Liver (tissue), 9 donors: Measurements from ENCODE around the gene SSBP2. TPM values are rescaled to one million over a fixed set of nuclear protein-coding genes. Genes with fewer than 3 reads are reported as not detected.

Experiments
- DNase-seq: peaks from one replicate; pipeline ENCODE4 v3.0.0-alpha.2; 2017; ENCODE audit warnings: low spot score
- H3K27ac ChIP-seq, 2 donors: one replicate each; pipeline ENCODE4 v1.7.0; 2013; ENCODE audit warnings: inconsistent platforms in 2 of 2, low read length in 2 of 2, control low read depth in 1 of 2, low read depth in 1 of 2, mild to moderate bottlenecking in 1 of 2
- H3K27me3 ChIP-seq, 4 donors: one replicate each; pipeline versions ENCODE4 v1.6.1 to v1.7.0; 2013; ENCODE audit warnings: low read length in 3 of 4, inconsistent platforms in 1 of 4, mild to moderate bottlenecking in 1 of 4, moderate library complexity in 1 of 4; ENCODE audit not compliant: control insufficient read depth in 4 of 4, insufficient read depth in 4 of 4
- H3K36me3 ChIP-seq, 4 donors: one replicate each; pipeline versions ENCODE4 v1.6.1 to v1.7.0; 2013; ENCODE audit warnings: low read length in 3 of 4, mild to moderate bottlenecking in 3 of 4, low read depth in 1 of 4, moderate library complexity in 1 of 4; ENCODE audit not compliant: control insufficient read depth in 4 of 4, insufficient read depth in 3 of 4
- H3K4me1 ChIP-seq, 4 donors: one replicate each; pipeline versions ENCODE4 v1.6.1 to v1.7.0; 2013; ENCODE audit warnings: low read length in 3 of 4, mild to moderate bottlenecking in 3 of 4, moderate library complexity in 1 of 4; ENCODE audit not compliant: control insufficient read depth in 4 of 4, insufficient read depth in 4 of 4
- H3K4me3 ChIP-seq, 3 donors: one replicate each; pipeline versions ENCODE4 v1.6.1 to v1.7.0; 2013; ENCODE audit warnings: low read length in 3 of 3, control low read depth in 1 of 3, low read depth in 1 of 3, mild to moderate bottlenecking in 1 of 3
- H3K9ac ChIP-seq, 2 donors: one replicate each; pipeline ENCODE4 v1.7.0; 2013; ENCODE audit warnings: low read length in 2 of 2, mild to moderate bottlenecking in 2 of 2, moderate library complexity in 2 of 2, control low read depth in 1 of 2, low read depth in 1 of 2
- H3K9me3 ChIP-seq, 4 donors: one replicate each; pipeline versions ENCODE4 v1.6.1 to v1.7.0; 2013; ENCODE audit warnings: low read length in 3 of 4; ENCODE audit not compliant: control insufficient read depth in 4 of 4
- EGR1 ChIP-seq, 2 donors: IDR thresholded peaks; 2 replicates each; pipeline ENCODE4 v1.6.1; 2016 to 2018; ENCODE audit warnings: antibody characterized with exemption in 2 of 2, low read depth in 2 of 2
- FOXA1 ChIP-seq: IDR thresholded peaks from 2 replicates; pipeline ENCODE4 v1.6.1; 2016; ENCODE audit warnings: antibody characterized with exemption
- FOXA2 ChIP-seq: IDR thresholded peaks from 2 replicates; pipeline ENCODE4 v1.6.1; 2016; ENCODE audit warnings: antibody characterized with exemption
- GABPA ChIP-seq, 2 donors: IDR thresholded peaks in 1 of 2; conservative IDR thresholded peaks in 1 of 2; 2 replicates each; pipeline ENCODE4 v1.6.1; 2016; ENCODE audit warnings: antibody characterized with exemption in 2 of 2, mild to moderate bottlenecking in 1 of 2, moderate library complexity in 1 of 2
- HNF4A ChIP-seq, 2 donors: conservative IDR thresholded peaks; 2 replicates each; pipeline ENCODE4 v1.6.1; 2016; ENCODE audit warnings: antibody characterized with exemption in 2 of 2, mild to moderate bottlenecking in 2 of 2
- JUND ChIP-seq, 2 donors: IDR thresholded peaks; 2 replicates each; pipeline ENCODE4 v1.6.1; 2016; ENCODE audit warnings: antibody characterized with exemption in 2 of 2
- MAX ChIP-seq: IDR thresholded peaks from 2 replicates; pipeline ENCODE4 v1.6.1; 2016; ENCODE audit warnings: antibody characterized with exemption
- NR2F2 ChIP-seq: IDR thresholded peaks from 2 replicates; pipeline ENCODE4 v1.6.1; 2016; ENCODE audit warnings: antibody characterized with exemption
- RAD21 ChIP-seq, 2 donors: IDR thresholded peaks; 2 replicates each; pipeline ENCODE4 v1.6.1; 2016; ENCODE audit warnings: antibody characterized with exemption in 2 of 2, mild to moderate bottlenecking in 2 of 2
- RXRA ChIP-seq, 2 donors: IDR thresholded peaks; 2 replicates each; pipeline ENCODE4 v1.6.1; 2017 to 2018; ENCODE audit warnings: antibody characterized with exemption in 2 of 2, mild to moderate bottlenecking in 1 of 2
- SP1 ChIP-seq: IDR thresholded peaks from 2 replicates; pipeline ENCODE4 v1.6.1; 2018; ENCODE audit warnings: antibody characterized with exemption, mild to moderate bottlenecking
- TAF1 ChIP-seq: conservative IDR thresholded peaks from 2 replicates; pipeline ENCODE4 v1.6.1; 2016; ENCODE audit warnings: antibody characterized with exemption, mild to moderate bottlenecking
- WGBS: extraction: QIAGEN DNeasy Blood & Tissue Kit; methylation state at CpG from one replicate; pipeline ENCODE4 v1.1.7; 2013; 5-methylcytosine and 5-hydroxymethylcytosine counted together
- polyA plus RNA-seq, 2 donors: library from polyadenylated mRNA; stranded (reverse) in 1 of 2; unstranded in 1 of 2; fragments of 200-250 nt in 1 of 2; fragments of >200 nt in 1 of 2; fragmentation: Nextera tagmentation in 1 of 2; extraction: Ambion mirVana in 1 of 2; gene quantifications; one replicate each; pipeline versions ENCODE4 v1.2.1 to v1.2.3, GENCODE V29; 2013 to 2015
- total RNA-seq, 2 donors: library from RNA; depleted of rRNA; stranded (reverse); fragments of >200 nt; gene quantifications; one replicate each; pipeline ENCODE4 v1.2.3, GENCODE V29; 2014
- TF ChIP-seq, protein P1 (sequence below): fragments of 150-350 bp; IDR thresholded peaks from 2 replicates; pipeline ENCODE4 v1.5.1; 2017; ENCODE audit warnings: improper control_type of control experiment, low read depth, low read length; ENCODE audit not compliant: missing input control
- TF ChIP-seq, protein P2 (sequence below): IDR thresholded peaks from 2 replicates; pipeline ENCODE4 v1.6.1; 2016; ENCODE audit warnings: antibody characterized with exemption
- TF ChIP-seq, protein P3 (sequence below): IDR thresholded peaks from 2 replicates; pipeline ENCODE4 v1.6.1; 2016; ENCODE audit warnings: antibody characterized with exemption
- donor health status: healthy.
- donor health status: healthy.
- donor health status: healthy.
- donor health status: healthy.
- donor health status: healthy.

Gene SSBP2
- total and polyA plus RNA-seq, 4 donors = 2.2 to 10.1 (median 4.1) TPM

DNA sequence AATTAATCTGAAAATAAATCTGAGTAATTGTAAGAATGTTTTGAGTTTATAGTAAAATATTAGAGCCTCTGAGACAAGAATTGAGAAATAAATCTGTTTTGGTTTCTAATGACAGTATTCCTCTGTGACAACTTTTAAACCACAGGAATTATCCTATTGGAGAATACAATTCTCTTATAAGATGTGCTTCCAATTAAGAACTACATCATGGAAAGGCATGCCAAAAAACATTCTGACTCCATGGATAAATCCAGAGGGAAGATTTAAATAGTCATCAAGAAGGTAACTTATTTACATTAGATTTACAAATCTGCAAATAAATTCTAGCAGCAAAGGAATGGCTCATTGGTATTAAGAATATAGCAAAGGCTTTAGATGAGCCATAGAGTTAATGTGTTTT is 178.7 kb downstream of the SSBP2 start:
- TF ChIP-seq SP1 = no peak
- TF ChIP-seq GABPA (IDR thresholded peaks at IDR 0.05 in 1 of 2, conservative IDR thresholded peaks at IDR 0.05 in 1 of 2) = no peak
- TF ChIP-seq FOXA1 = no peak
- TF ChIP-seq, protein P1, sequence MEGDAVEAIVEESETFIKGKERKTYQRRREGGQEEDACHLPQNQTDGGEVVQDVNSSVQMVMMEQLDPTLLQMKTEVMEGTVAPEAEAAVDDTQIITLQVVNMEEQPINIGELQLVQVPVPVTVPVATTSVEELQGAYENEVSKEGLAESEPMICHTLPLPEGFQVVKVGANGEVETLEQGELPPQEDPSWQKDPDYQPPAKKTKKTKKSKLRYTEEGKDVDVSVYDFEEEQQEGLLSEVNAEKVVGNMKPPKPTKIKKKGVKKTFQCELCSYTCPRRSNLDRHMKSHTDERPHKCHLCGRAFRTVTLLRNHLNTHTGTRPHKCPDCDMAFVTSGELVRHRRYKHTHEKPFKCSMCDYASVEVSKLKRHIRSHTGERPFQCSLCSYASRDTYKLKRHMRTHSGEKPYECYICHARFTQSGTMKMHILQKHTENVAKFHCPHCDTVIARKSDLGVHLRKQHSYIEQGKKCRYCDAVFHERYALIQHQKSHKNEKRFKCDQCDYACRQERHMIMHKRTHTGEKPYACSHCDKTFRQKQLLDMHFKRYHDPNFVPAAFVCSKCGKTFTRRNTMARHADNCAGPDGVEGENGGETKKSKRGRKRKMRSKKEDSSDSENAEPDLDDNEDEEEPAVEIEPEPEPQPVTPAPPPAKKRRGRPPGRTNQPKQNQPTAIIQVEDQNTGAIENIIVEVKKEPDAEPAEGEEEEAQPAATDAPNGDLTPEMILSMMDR = no peak
- TF ChIP-seq NR2F2 = no peak
- TF ChIP-seq EGR1 (IDR thresholded peaks at IDR 0.05; ENCODE audit: low read depth in 2 of 2) = no peak
- TF ChIP-seq, protein P2, sequence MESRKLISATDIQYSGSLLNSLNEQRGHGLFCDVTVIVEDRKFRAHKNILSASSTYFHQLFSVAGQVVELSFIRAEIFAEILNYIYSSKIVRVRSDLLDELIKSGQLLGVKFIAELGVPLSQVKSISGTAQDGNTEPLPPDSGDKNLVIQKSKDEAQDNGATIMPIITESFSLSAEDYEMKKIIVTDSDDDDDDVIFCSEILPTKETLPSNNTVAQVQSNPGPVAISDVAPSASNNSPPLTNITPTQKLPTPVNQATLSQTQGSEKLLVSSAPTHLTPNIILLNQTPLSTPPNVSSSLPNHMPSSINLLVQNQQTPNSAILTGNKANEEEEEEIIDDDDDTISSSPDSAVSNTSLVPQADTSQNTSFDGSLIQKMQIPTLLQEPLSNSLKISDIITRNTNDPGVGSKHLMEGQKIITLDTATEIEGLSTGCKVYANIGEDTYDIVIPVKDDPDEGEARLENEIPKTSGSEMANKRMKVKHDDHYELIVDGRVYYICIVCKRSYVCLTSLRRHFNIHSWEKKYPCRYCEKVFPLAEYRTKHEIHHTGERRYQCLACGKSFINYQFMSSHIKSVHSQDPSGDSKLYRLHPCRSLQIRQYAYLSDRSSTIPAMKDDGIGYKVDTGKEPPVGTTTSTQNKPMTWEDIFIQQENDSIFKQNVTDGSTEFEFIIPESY = no peak
- H3K4me3 ChIP-seq = no peak overlapping the region
- no peaks in the 10 kb centered on the region for H3K9me3 ChIP-seq
- no peaks in the 10 kb centered on the region for H3K36me3 ChIP-seq
- no peaks in the 10 kb centered on the region for H3K27me3 ChIP-seq
- no peak overlapping the region for H3K27ac ChIP-seq
- no peak for DNase-seq
- no peak overlapping the region for H3K9ac ChIP-seq
- H3K4me1 ChIP-seq = no peaks in the 10 kb centered on the region

DNA sequence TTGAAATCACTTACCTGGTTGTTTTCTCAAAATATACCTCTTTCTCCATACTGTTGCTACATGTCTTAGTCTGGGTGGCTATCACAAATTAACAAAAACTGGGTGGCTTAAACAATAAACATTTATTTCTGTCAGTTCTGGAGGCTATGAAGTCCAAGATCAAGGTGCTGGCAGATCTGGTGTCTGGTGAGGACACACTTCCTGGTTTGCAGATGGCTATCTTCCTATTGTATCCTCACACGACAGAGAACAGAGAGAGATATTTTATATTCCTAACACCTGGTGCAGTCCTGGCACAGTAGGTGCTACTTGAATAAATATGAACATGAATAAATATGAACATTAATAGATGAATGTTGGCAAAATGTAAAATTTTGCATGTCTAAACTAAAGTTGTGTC is 192.7 kb downstream of the SSBP2 start:
- H3K4me1 ChIP-seq = no peaks in the 10 kb centered on the region
- no peak for DNase-seq
- H3K27ac ChIP-seq = no peak overlapping the region
- no peak overlapping the region for H3K9ac ChIP-seq
- TF ChIP-seq FOXA2 = no peak
- no peak for TF ChIP-seq JUND (IDR thresholded peaks at IDR 0.05)
- TF ChIP-seq, protein P2 = no peak
- TF ChIP-seq, protein P3, sequence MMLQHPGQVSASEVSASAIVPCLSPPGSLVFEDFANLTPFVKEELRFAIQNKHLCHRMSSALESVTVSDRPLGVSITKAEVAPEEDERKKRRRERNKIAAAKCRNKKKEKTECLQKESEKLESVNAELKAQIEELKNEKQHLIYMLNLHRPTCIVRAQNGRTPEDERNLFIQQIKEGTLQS = no peak
- TF ChIP-seq, protein P1 = no peak
- TF ChIP-seq MAX = no peak
- no peak for TF ChIP-seq FOXA1
- no peak for TF ChIP-seq SP1
- TF ChIP-seq RAD21 (IDR thresholded peaks at IDR 0.05) = no peak
- no peak for TF ChIP-seq TAF1
- no peak for TF ChIP-seq HNF4A (conservative IDR thresholded peaks at IDR 0.05)
- no peak for TF ChIP-seq NR2F2
- TF ChIP-seq RXRA (IDR thresholded peaks at IDR 0.05) = no peak
- no peaks in the 10 kb centered on the region for H3K9me3 ChIP-seq
- 79% methylated on average over 1 of the region's 1 CpG for WGBS
- H3K4me3 ChIP-seq = no peak overlapping the region
- no peaks in the 10 kb centered on the region for H3K36me3 ChIP-seq
- no peaks in the 10 kb centered on the region for H3K27me3 ChIP-seq
